Body of pancreas (tissue), 4 donors: ENCODE data around the gene VPS72.

Experiments used
- POLR2A ChIP-seq, 3 donors: fragments of 450-650 bp; IDR thresholded peaks; one replicate each; pipeline ENCODE4 v1.6.1; 2016; ENCODE audit warnings: antibody characterized with exemption in 3 of 3, mild to moderate bottlenecking in 2 of 3
- TF ChIP-seq, protein P1 (sequence below), 7 experiments: fragments of 450-650 bp in 4 of 7; fragments of 200-600 bp in 3 of 7; sonication (generic) in 3 of 7; IDR thresholded peaks; one replicate each; pipeline ENCODE4 v1.5.1; 2016 to 2019; ENCODE audit warnings: antibody characterized with exemption in 7 of 7

DNA sequence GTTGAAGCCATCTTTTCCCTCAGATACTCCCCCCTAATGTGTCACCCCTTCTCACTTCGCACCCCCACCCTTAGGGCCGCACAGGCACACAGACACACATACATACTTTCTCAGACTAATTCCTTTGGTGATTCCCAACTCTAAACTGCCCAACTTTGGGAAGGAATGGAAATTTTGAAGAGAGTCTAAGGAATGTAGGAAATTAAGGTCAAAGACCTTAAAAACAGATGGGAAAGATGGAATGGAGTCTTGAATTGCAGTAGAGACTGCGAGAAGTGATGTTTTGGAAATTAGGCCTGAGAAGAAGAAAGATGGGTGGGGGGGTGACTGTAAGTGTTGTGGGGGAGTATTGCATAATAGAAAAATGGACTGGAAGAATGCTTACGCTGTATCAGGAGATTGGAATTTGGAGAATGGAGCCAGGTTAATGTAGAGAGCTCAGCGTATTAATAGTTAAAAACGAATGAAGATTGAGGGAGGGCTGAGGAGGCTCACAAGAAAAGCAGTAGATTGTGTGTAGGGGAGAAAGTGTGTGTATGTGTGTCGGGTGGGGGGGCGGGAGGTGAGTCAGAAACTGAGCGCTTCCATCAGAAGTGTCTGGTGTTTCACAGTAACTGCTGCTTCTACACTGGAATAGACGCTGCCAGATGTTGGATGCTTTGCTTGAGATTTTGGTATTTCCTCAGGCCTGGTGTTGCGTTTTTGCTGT, 10.0 kb upstream of the VPS72 start:
- TF ChIP-seq, protein P1, sequence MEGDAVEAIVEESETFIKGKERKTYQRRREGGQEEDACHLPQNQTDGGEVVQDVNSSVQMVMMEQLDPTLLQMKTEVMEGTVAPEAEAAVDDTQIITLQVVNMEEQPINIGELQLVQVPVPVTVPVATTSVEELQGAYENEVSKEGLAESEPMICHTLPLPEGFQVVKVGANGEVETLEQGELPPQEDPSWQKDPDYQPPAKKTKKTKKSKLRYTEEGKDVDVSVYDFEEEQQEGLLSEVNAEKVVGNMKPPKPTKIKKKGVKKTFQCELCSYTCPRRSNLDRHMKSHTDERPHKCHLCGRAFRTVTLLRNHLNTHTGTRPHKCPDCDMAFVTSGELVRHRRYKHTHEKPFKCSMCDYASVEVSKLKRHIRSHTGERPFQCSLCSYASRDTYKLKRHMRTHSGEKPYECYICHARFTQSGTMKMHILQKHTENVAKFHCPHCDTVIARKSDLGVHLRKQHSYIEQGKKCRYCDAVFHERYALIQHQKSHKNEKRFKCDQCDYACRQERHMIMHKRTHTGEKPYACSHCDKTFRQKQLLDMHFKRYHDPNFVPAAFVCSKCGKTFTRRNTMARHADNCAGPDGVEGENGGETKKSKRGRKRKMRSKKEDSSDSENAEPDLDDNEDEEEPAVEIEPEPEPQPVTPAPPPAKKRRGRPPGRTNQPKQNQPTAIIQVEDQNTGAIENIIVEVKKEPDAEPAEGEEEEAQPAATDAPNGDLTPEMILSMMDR (IDR thresholded peaks at IDR 0.05) = no peak
- TF ChIP-seq POLR2A (IDR thresholded peaks at IDR 0.05) = no peak
